Mesenchymal stem cell (in vitro differentiated cells and primary cell): Measurements from ENCODE around the gene BMPER.
A peak's percentile ranks its signal among the peaks of the same experiment; 100 is the strongest.

Source experiments
- DNase-seq: peaks from one replicate; pipeline ENCODE4 v3.0.0-alpha.2; 2013
- H2AFZ ChIP-seq: one replicate; pipeline ENCODE4 v1.6.1; 2013; ENCODE audit warnings: low read depth, mild to moderate bottlenecking, control low read depth, inconsistent platforms, low read length, moderate library complexity
- H2AK5ac ChIP-seq: 2 replicates; pipeline ENCODE4 v1.6.1; 2013; ENCODE audit warnings: low read length, moderate library complexity, mild to moderate bottlenecking, inconsistent platforms; ENCODE audit not compliant: severe bottlenecking
- H2BK120ac ChIP-seq: one replicate; pipeline ENCODE4 v1.6.1; 2013; ENCODE audit warnings: low read depth, mild to moderate bottlenecking, inconsistent platforms, low read length, moderate library complexity
- H2BK12ac ChIP-seq, 2 experiments: one replicate each; pipeline ENCODE4 v1.6.1; 2013; ENCODE audit warnings: inconsistent platforms in 2 of 2, low read length in 2 of 2, mild to moderate bottlenecking in 2 of 2, moderate library complexity in 2 of 2, control low read depth in 1 of 2
- H2BK15ac ChIP-seq: one replicate; pipeline ENCODE4 v1.6.1; 2013; ENCODE audit warnings: mild to moderate bottlenecking, low read depth, inconsistent platforms; ENCODE audit not compliant: poor library complexity, severe bottlenecking
- H2BK5ac ChIP-seq: 2 replicates; pipeline ENCODE4 v1.6.1; 2013; ENCODE audit warnings: low read depth, mild to moderate bottlenecking, low read length, control low read depth, inconsistent platforms; ENCODE audit not compliant: poor library complexity, severe bottlenecking
- H3K14ac ChIP-seq, 2 experiments: one replicate each; pipeline ENCODE4 v1.6.1; 2013; ENCODE audit warnings: inconsistent platforms in 2 of 2, low read length in 2 of 2, control low read depth in 1 of 2, mild to moderate bottlenecking in 1 of 2, moderate library complexity in 1 of 2
- H3K18ac ChIP-seq, 2 experiments: one replicate each; pipeline ENCODE4 v1.6.1; 2013; ENCODE audit warnings: inconsistent platforms in 2 of 2, low read length in 2 of 2, control low read depth in 1 of 2, low read depth in 1 of 2, mild to moderate bottlenecking in 1 of 2
- H3K23ac ChIP-seq, 2 experiments: one replicate each; pipeline ENCODE4 v1.6.1; 2013; ENCODE audit warnings: inconsistent platforms in 2 of 2, low read length in 2 of 2, mild to moderate bottlenecking in 2 of 2, moderate library complexity in 2 of 2, control low read depth in 1 of 2
- H3K27ac ChIP-seq: 2 replicates; pipeline ENCODE4 v1.5.1; 2013; ENCODE audit warnings: mild to moderate bottlenecking, moderate library complexity, low read length, control low read depth, inconsistent platforms; ENCODE audit not compliant: poor library complexity, severe bottlenecking
- H3K27me3 ChIP-seq, 2 experiments: 2 replicates each; pipeline versions ENCODE4 v1.6.1 to v1.7.0; 2013; ENCODE audit warnings: low read length in 2 of 2, mild to moderate bottlenecking in 2 of 2, moderate library complexity in 2 of 2, control low read depth in 1 of 2, inconsistent platforms in 1 of 2; ENCODE audit not compliant: control insufficient read depth in 1 of 2, insufficient read depth in 1 of 2
- H3K36me3 ChIP-seq, 2 experiments: 2 replicates each; pipeline versions ENCODE4 v1.6.1 to v1.7.0; 2013; ENCODE audit warnings: low read length in 2 of 2, control low read depth in 1 of 2, inconsistent platforms in 1 of 2, low read depth in 1 of 2, mild to moderate bottlenecking in 1 of 2; ENCODE audit not compliant: insufficient read depth in 2 of 2, control insufficient read depth in 1 of 2
- H3K4ac ChIP-seq, 2 experiments: one replicate each; pipeline ENCODE4 v1.6.1; 2013; ENCODE audit warnings: inconsistent platforms in 2 of 2, low read length in 2 of 2, mild to moderate bottlenecking in 2 of 2, moderate library complexity in 2 of 2, control low read depth in 1 of 2, low read depth in 1 of 2
- H3K4me1 ChIP-seq: 2 replicates; pipeline ENCODE4 v1.6.1; 2013; ENCODE audit warnings: low read depth, low read length, control low read depth; ENCODE audit not compliant: control insufficient read depth, insufficient read depth
- H3K4me2 ChIP-seq: 2 replicates; pipeline ENCODE4 v1.6.1; 2013; ENCODE audit warnings: low read length, mild to moderate bottlenecking, inconsistent platforms; ENCODE audit not compliant: poor library complexity, severe bottlenecking
- H3K4me3 ChIP-seq, 2 experiments: 2 replicates each; pipeline versions ENCODE4 v1.5.1 to v1.7.0; 2013; ENCODE audit warnings: low read length in 2 of 2, mild to moderate bottlenecking in 2 of 2, control low read depth in 1 of 2, low read depth in 1 of 2; ENCODE audit not compliant: insufficient read depth in 1 of 2
- H3K79me1 ChIP-seq: replicated peaks from 2 replicates; pipeline ENCODE4 v1.6.1; 2013; ENCODE audit warnings: mild to moderate bottlenecking, control low read depth, low read length, inconsistent platforms; ENCODE audit not compliant: poor library complexity, severe bottlenecking
- H3K9ac ChIP-seq: 2 replicates; pipeline ENCODE4 v1.7.0; 2013; ENCODE audit warnings: mild to moderate bottlenecking, low read length, moderate library complexity
- H3K9me3 ChIP-seq: 2 replicates; pipeline ENCODE4 v1.7.0; 2013; ENCODE audit warnings: mild to moderate bottlenecking, low read length; ENCODE audit not compliant: control insufficient read depth
- H4K8ac ChIP-seq: one replicate; pipeline ENCODE4 v1.6.1; 2013; ENCODE audit warnings: inconsistent platforms, mild to moderate bottlenecking, low read length, moderate library complexity
- H4K91ac ChIP-seq: one replicate; pipeline ENCODE4 v1.6.1; 2013; ENCODE audit warnings: mild to moderate bottlenecking, low read length, inconsistent platforms
- WGBS: methylation state at CpG from one replicate; pipeline ENCODE4 v1.1.7; 2013; ENCODE audit warnings: mixed read lengths; 5-methylcytosine and 5-hydroxymethylcytosine counted together

The BMPER gene

GRCh38 chr7:33869176-33869575 is 36.2 kb upstream of the BMPER start:
- Histone ChIP-seq H3K4ac (no peak overlapping the region), H4K8ac (no peak overlapping the region), H2AFZ (no peak overlapping the region), H3K27me3 (no peaks in the 10 kb centered on the region), H2BK15ac (no peak overlapping the region), H2BK120ac (no peak overlapping the region), H3K4me1 (no peaks in the 10 kb centered on the region), H3K18ac (no peak overlapping the region), H3K4me2 (no peak overlapping the region), H2BK12ac (no peak overlapping the region), H3K9me3 (no peaks in the 10 kb centered on the region), H3K23ac (no peak overlapping the region), H3K14ac (no peak overlapping the region), H2BK5ac (no peak overlapping the region), H3K4me3 (no peak overlapping the region), H4K91ac (no peak overlapping the region), H3K79me1 (no peaks in the 10 kb centered on the region), H2AK5ac (no peak overlapping the region), H3K27ac (no peak overlapping the region), H3K9ac (no peak overlapping the region), H3K36me3 (no peaks in the 10 kb centered on the region)
- 96% methylated on average over 5 of the region's 5 CpGs for WGBS
- no peak for DNase-seq

GRCh38 chr7:33870120-33870519 is 35.2 kb upstream of the BMPER start:
- no peak overlapping the region for H3K9ac ChIP-seq
- H4K91ac ChIP-seq: no peak overlapping the region
- no peak overlapping the region for H3K4me3 ChIP-seq

GRCh38 chr7:33872870-33873269 is 32.5 kb upstream of the BMPER start:
- Histone ChIP-seq H3K4ac (peak overlapping the region in 1 of 2 experiments; percentile 70), H3K18ac (peak overlapping the region; percentile 3 to 34), H3K4me3 (no peak overlapping the region), H4K91ac (peak overlapping the region; percentile 49), H3K23ac (no peak overlapping the region), H2BK15ac (no peak overlapping the region), H2BK120ac (no peak overlapping the region), H3K36me3 (no peaks in the 10 kb centered on the region), H3K9ac (no peak overlapping the region), H3K27ac (no peak overlapping the region), H3K4me2 (no peak overlapping the region), H2AFZ (no peak overlapping the region), H2BK12ac (peak overlapping the region in 1 of 2 experiments; percentile 86), H4K8ac (no peak overlapping the region), H3K27me3 (no peaks in the 10 kb centered on the region), H3K14ac (peak overlapping the region in 1 of 2 experiments; percentile 88), H2BK5ac (no peak overlapping the region), H3K9me3 (no peaks in the 10 kb centered on the region), H3K79me1 (no peaks in the 10 kb centered on the region), H2AK5ac (peak overlapping the region; percentile 76), H3K4me1 (no peaks in the 10 kb centered on the region)
- peak; percentile 27 for DNase-seq
- WGBS: 47% methylated on average over 2 of the region's 4 CpGs

More at GRCh38 chr7:33870120-33870519, 35.2 kb upstream of the BMPER start:
- Histone ChIP-seq H2BK120ac (no peak overlapping the region), H3K4ac (no peak overlapping the region), H3K4me2 (no peak overlapping the region), H2BK15ac (peak overlapping the region; percentile 66), H3K79me1 (no peaks in the 10 kb centered on the region), H3K9me3 (no peaks in the 10 kb centered on the region), H2AFZ (no peak overlapping the region), H3K36me3 (no peaks in the 10 kb centered on the region), H3K4me1 (no peaks in the 10 kb centered on the region), H4K8ac (no peak overlapping the region), H3K23ac (no peak overlapping the region), H3K14ac (no peak overlapping the region), H3K18ac (peak overlapping the region in 1 of 2 experiments; percentile 37), H3K27me3 (no peaks in the 10 kb centered on the region), H3K27ac (no peak overlapping the region), H2AK5ac (no peak overlapping the region), H2BK12ac (no peak overlapping the region), H2BK5ac (no peak overlapping the region)
- DNase-seq: no peak
- WGBS: 88% methylated on average over 3 of the region's 3 CpGs

GRCh38 chr7:33873518-33873917 is 31.8 kb upstream of the BMPER start:
- H3K4me3 ChIP-seq: no peak overlapping the region
- H2BK15ac ChIP-seq: no peak overlapping the region
- no peak overlapping the region for H2BK120ac ChIP-seq
- H2BK12ac ChIP-seq: peak overlapping the region in 1 of 2 experiments; percentile 42
- no peak overlapping the region for H3K27ac ChIP-seq
- WGBS: 100% methylated on average over 1 of the region's 1 CpG
- H3K9me3 ChIP-seq: no peaks in the 10 kb centered on the region
- H4K8ac ChIP-seq: peak overlapping the region; percentile 32
- no peaks in the 10 kb centered on the region for H3K4me1 ChIP-seq
- H3K9ac ChIP-seq: peak overlapping the region; percentile 83
- H3K36me3 ChIP-seq: no peaks in the 10 kb centered on the region
- H3K27me3 ChIP-seq: no peaks in the 10 kb centered on the region
- H2AK5ac ChIP-seq: no peak overlapping the region
- H2BK5ac ChIP-seq: no peak overlapping the region
- no peak overlapping the region for H4K91ac ChIP-seq
- no peak overlapping the region for H2AFZ ChIP-seq
- DNase-seq: no peak
- no peak overlapping the region for H3K18ac ChIP-seq
- no peak overlapping the region for H3K4me2 ChIP-seq
- no peak overlapping the region for H3K23ac ChIP-seq
- H3K14ac ChIP-seq: no peak overlapping the region
- H3K79me1 ChIP-seq: no peaks in the 10 kb centered on the region
- H3K4ac ChIP-seq: no peak overlapping the region
